ENCODE measurements around the gene CACNA2D3. TPM values are rescaled to one million over a fixed set of nuclear protein-coding genes. Genes with fewer than 3 reads are reported as not detected.

The CACNA2D3 gene
- total and polyA plus RNA-seq, 4 donors: 0.06 to 0.37 (median 0.08) TPM; not detected in 1

GRCh38 chr3:54850484-54851018 is 728.2 kb downstream of the CACNA2D3 start:
- Histone ChIP-seq H3K4me1 (ENCODE audit: control insufficient read depth in 4 of 4, insufficient read depth in 4 of 4, low read length in 3 of 4) (no peaks in the 10 kb centered on the region), H3K4me3 (ENCODE audit: low read depth in 1 of 3, low read length in 3 of 3) (no peak overlapping the region), H3K9me3 (ENCODE audit: control insufficient read depth in 4 of 4, low read length in 3 of 4) (no peaks in the 10 kb centered on the region), H3K27me3 (ENCODE audit: control insufficient read depth in 4 of 4, insufficient read depth in 4 of 4, low read length in 3 of 4) (peaks cover 0 to 4% (median 1%) of the 10 kb centered on the region in 4 donors), H3K36me3 (ENCODE audit: control insufficient read depth in 4 of 4, insufficient read depth in 3 of 4, low read depth in 1 of 4, low read length in 3 of 4) (no peaks in the 10 kb centered on the region), H3K9ac (ENCODE audit: low read depth in 1 of 2, low read length in 2 of 2) (no peak overlapping the region), H3K27ac (ENCODE audit: low read depth in 1 of 2, low read length in 2 of 2) (no peak overlapping the region)
- TF ChIP-seq ATF3 (IDR thresholded peaks at IDR 0.05) (no peak), ZBTB33 (IDR thresholded peaks at IDR 0.05) (no peak), TAF1 (conservative IDR thresholded peaks at IDR 0.05) (no peak), HNF4G (IDR thresholded peaks at IDR 0.05) (no peak), CTCF (IDR thresholded peaks at IDR 0.05; ENCODE audit: low read depth, low read length, missing input control) (no peak), YY1 (IDR thresholded peaks at IDR 0.05) (no peak)
- DNase-seq (ENCODE audit: low spot score): no peak
- 58% methylated on average over 2 of the region's 2 CpGs for WGBS

- TF ChIP-seq RAD21 (IDR thresholded peaks at IDR 0.05): peak; percentile 88 to 89
- TF ChIP-seq HNF4G (IDR thresholded peaks at IDR 0.05): no peak
- no peak for TF ChIP-seq FOXA2 (IDR thresholded peaks at IDR 0.05)
- TF ChIP-seq SP1 (IDR thresholded peaks at IDR 0.05): no peak
- TF ChIP-seq REST (IDR thresholded peaks at IDR 0.05): no peak
- TF ChIP-seq CTCF (IDR thresholded peaks at IDR 0.05; ENCODE audit: low read depth, low read length, missing input control): peak; percentile 73
- TF ChIP-seq GABPA (IDR thresholded peaks at IDR 0.05 in 1 of 2, conservative IDR thresholded peaks at IDR 0.05 in 1 of 2): no peak
- no peak for TF ChIP-seq TAF1 (conservative IDR thresholded peaks at IDR 0.05)
- TF ChIP-seq MAX (IDR thresholded peaks at IDR 0.05): no peak
- TF ChIP-seq EGR1 (IDR thresholded peaks at IDR 0.05; ENCODE audit: low read depth in 2 of 2): no peak
- TF ChIP-seq FOXA1 (IDR thresholded peaks at IDR 0.05): no peak
- TF ChIP-seq ZBTB33 (IDR thresholded peaks at IDR 0.05): no peak
- TF ChIP-seq ATF3 (IDR thresholded peaks at IDR 0.05): no peak
- TF ChIP-seq JUND (IDR thresholded peaks at IDR 0.05): no peak
- TF ChIP-seq NR2F2 (IDR thresholded peaks at IDR 0.05): no peak
- 21% methylated on average over 20 of the region's 20 CpGs for WGBS
- no peak overlapping the region for H3K9ac ChIP-seq (ENCODE audit: low read depth in 1 of 2, low read length in 2 of 2)
These were observed 731.4 kb downstream of the CACNA2D3 start for GRCh38 chr3:54853573-54854404.

More at GRCh38 chr3:54853573-54854404, 731.4 kb downstream of the CACNA2D3 start:
- no peak overlapping the region for H3K4me3 ChIP-seq (ENCODE audit: low read depth in 1 of 3, low read length in 3 of 3)
- peaks cover 0 to 4% (median 1%) of the 10 kb centered on the region in 4 donors for H3K27me3 ChIP-seq (ENCODE audit: control insufficient read depth in 4 of 4, insufficient read depth in 4 of 4, low read length in 3 of 4)
- H3K36me3 ChIP-seq (ENCODE audit: control insufficient read depth in 4 of 4, insufficient read depth in 3 of 4, low read depth in 1 of 4, low read length in 3 of 4): no peaks in the 10 kb centered on the region
- no peaks in the 10 kb centered on the region for H3K4me1 ChIP-seq (ENCODE audit: control insufficient read depth in 4 of 4, insufficient read depth in 4 of 4, low read length in 3 of 4)
- no peaks in the 10 kb centered on the region for H3K9me3 ChIP-seq (ENCODE audit: control insufficient read depth in 4 of 4, low read length in 3 of 4)
- H3K27ac ChIP-seq (ENCODE audit: low read depth in 1 of 2, low read length in 2 of 2): no peak overlapping the region
- peak; percentile 72 for DNase-seq (ENCODE audit: low spot score)
